HEK293 (cell line): ENCODE measurements around the gene ATAT1.

Source experiments
- HOXA7 ChIP-seq: sonication (generic); formaldehyde crosslinking; IDR thresholded peaks from 2 replicates; pipeline ENCODE4 v1.8.1; 2022; ENCODE audit warnings: missing genetic modification reagents, borderline replicate concordance
- MEIS1 ChIP-seq: sonication (generic); formaldehyde crosslinking; IDR thresholded peaks from 2 replicates; pipeline ENCODE4 v1.8.1; 2022; ENCODE audit warnings: missing genetic modification reagents, mild to moderate bottlenecking, borderline replicate concordance
- RBAK ChIP-seq: fragments of 450-650 bp; formaldehyde crosslinking; IDR thresholded peaks from 2 replicates; pipeline ENCODE4 v1.5.1; 2016; ENCODE audit warnings: missing biosample characterization, missing genetic modification characterization
- SALL2 ChIP-seq: fragments of 450-650 bp; formaldehyde crosslinking; IDR thresholded peaks from 2 replicates; pipeline ENCODE4 v1.5.0; 2017; ENCODE audit warnings: missing biosample characterization, mild to moderate bottlenecking, missing genetic modification characterization, borderline replicate concordance
- ZNF10 ChIP-seq: fragments of 450-650 bp; formaldehyde crosslinking; IDR thresholded peaks from 2 replicates; pipeline ENCODE4 v1.5.1; 2017; ENCODE audit warnings: missing biosample characterization, missing genetic modification characterization
- ZNF155 ChIP-seq: fragments of 450-650 bp; formaldehyde crosslinking; IDR thresholded peaks from 2 replicates; pipeline ENCODE4 v1.5.1; 2016; ENCODE audit warnings: missing biosample characterization, missing genetic modification characterization
- ZNF157 ChIP-seq: fragments of 450-650 bp; formaldehyde crosslinking; IDR thresholded peaks from 2 replicates; pipeline ENCODE4 v1.5.1; 2016; ENCODE audit warnings: missing biosample characterization, missing genetic modification characterization
- ZNF23 ChIP-seq: fragments of 450-650 bp; formaldehyde crosslinking; IDR thresholded peaks from 2 replicates; pipeline ENCODE4 v1.5.1; 2016; ENCODE audit warnings: missing biosample characterization, missing genetic modification characterization, borderline replicate concordance
- ZNF555 ChIP-seq: fragments of 450-650 bp; formaldehyde crosslinking; conservative IDR thresholded peaks from 2 replicates; pipeline ENCODE4 v1.5.1; 2017; ENCODE audit warnings: missing biosample characterization, mild to moderate bottlenecking, missing genetic modification characterization, inconsistent platforms
- ZNF596 ChIP-seq: fragments of 450-650 bp; IDR thresholded peaks from 2 replicates; pipeline ENCODE4 v1.5.0; 2018; ENCODE audit warnings: missing biosample characterization, mild to moderate bottlenecking, missing genetic modification characterization, moderate library complexity
- ZNF623 ChIP-seq: fragments of 450-650 bp; formaldehyde crosslinking; IDR thresholded peaks from 2 replicates; pipeline ENCODE4 v1.5.1; 2016; ENCODE audit warnings: missing biosample characterization, missing genetic modification characterization
- ZNF626 ChIP-seq: fragments of 450-650 bp; sonication (Bioruptor Pico); formaldehyde crosslinking; IDR thresholded peaks from 2 replicates; pipeline ENCODE4 v1.5.1; 2018; ENCODE audit warnings: missing biosample characterization, missing genetic modification characterization, inconsistent platforms
- ZNF658 ChIP-seq: fragments of 450-650 bp; formaldehyde crosslinking; IDR thresholded peaks from 2 replicates; pipeline ENCODE4; 2016; ENCODE audit warnings: missing biosample characterization, missing genetic modification characterization
- ZNF843 ChIP-seq: fragments of 450-650 bp; formaldehyde crosslinking; IDR thresholded peaks from 2 replicates; pipeline ENCODE4 v1.5.1; 2016; ENCODE audit warnings: missing biosample characterization, missing genetic modification characterization
- ZXDB ChIP-seq: fragments of 450-650 bp; formaldehyde crosslinking; IDR thresholded peaks from 2 replicates; pipeline ENCODE4 v1.5.1; 2016; ENCODE audit warnings: missing biosample characterization, missing genetic modification characterization
- TF ChIP-seq, protein P1 (sequence below): fragments of 450-650 bp; formaldehyde crosslinking; optimal IDR thresholded peaks from 2 replicates; pipeline ENCODE3; 2016; ENCODE audit warnings: missing biosample characterization, mild to moderate bottlenecking, missing genetic modification characterization
- TF ChIP-seq, protein P2 (sequence below): fragments of 450-650 bp; formaldehyde crosslinking; IDR thresholded peaks from 2 replicates; pipeline ENCODE4 v1.5.1; 2017; ENCODE audit warnings: missing biosample characterization, missing genetic modification characterization
- TF ChIP-seq, protein P3 (sequence below): fragments of 450-650 bp; formaldehyde crosslinking; IDR thresholded peaks from 2 replicates; pipeline ENCODE4 v1.5.1; 2016; ENCODE audit warnings: missing biosample characterization, missing genetic modification characterization, borderline replicate concordance
- TF ChIP-seq, protein P4 (sequence below): fragments of 450-650 bp; formaldehyde crosslinking; IDR thresholded peaks from 2 replicates; pipeline ENCODE4 v1.5.1; 2017; ENCODE audit warnings: missing biosample characterization, missing genetic modification characterization
- TF ChIP-seq, protein P5 (sequence below): fragments of 450-650 bp; formaldehyde crosslinking; IDR thresholded peaks from 2 replicates; pipeline ENCODE4 v1.5.1; 2016; ENCODE audit warnings: missing biosample characterization, missing genetic modification characterization, low read depth
- TF ChIP-seq, protein P6 (sequence below): fragments of 450-650 bp; formaldehyde crosslinking; conservative IDR thresholded peaks from 2 replicates; pipeline ENCODE4 v1.5.1; 2016; ENCODE audit warnings: low read depth, missing biosample characterization, missing genetic modification characterization
- TF ChIP-seq, protein P7 (sequence below): fragments of 450-650 bp; formaldehyde crosslinking; IDR thresholded peaks from 2 replicates; pipeline ENCODE4 v1.5.1; 2016; ENCODE audit warnings: missing biosample characterization, missing genetic modification characterization

Gene ATAT1

DNA sequence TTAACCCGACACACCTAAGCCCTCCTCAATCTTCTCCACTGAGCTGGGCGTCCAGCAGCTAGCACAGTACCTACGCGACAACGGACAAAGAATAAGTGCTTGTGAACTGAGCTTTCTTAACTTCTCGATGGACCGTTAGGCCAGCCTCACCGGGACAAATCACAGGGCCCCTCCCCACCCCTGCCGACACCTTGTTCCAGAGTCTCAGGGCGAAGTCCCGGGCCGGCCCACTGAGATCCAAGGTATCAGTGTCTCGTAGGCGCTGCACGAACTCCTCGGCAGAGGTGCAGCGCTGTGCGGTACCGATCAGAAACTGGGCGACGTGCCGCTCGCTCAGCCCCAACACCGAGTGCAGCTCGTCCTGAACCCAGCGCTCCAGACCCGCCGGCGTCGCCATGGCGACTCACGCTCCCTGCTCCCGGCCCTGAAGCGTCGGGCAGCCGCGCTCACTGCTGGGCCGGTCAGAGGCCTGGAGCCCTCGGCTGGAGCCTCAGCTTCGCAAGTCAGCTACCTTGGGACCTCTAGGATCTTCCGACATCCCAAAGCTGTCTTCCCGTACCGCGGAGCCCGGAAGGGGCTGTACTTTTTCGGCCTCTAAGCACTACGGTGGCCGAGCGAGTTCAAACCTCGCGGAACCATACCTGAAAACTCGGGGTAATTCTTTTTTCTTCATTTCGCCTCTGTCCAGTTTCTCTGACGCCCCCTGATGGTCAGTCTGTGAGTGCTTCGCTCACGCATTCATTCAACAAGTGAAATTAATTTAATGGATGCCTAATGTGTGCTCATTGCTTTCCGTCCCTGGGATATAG is 46.0 kb downstream of the ATAT1 start, which contains the start of gene DHX16 (continued):
- TF ChIP-seq, protein P1, sequence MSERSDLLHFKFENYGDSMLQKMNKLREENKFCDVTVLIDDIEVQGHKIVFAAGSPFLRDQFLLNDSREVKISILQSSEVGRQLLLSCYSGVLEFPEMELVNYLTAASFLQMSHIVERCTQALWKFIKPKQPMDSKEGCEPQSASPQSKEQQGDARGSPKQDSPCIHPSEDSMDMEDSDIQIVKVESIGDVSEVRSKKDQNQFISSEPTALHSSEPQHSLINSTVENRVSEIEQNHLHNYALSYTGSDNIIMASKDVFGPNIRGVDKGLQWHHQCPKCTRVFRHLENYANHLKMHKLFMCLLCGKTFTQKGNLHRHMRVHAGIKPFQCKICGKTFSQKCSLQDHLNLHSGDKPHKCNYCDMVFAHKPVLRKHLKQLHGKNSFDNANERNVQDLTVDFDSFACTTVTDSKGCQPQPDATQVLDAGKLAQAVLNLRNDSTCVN (tag by site-specific recombination), result peak; percentile 31
- TF ChIP-seq SALL2 (no peak), ZNF157 (tag by site-specific recombination) (no peak), ZNF23 (tag by site-specific recombination) (no peak), ZNF843 (tag by site-specific recombination) (no peak), ZNF555 (tag by site-specific recombination) (no peak), ZNF626 (tag by site-specific recombination) (no peak), RBAK (tag by site-specific recombination) (no peak), HOXA7 (CRISPR knock-in tag) (no peak), ZNF623 (no peak; the same call in 1 of the 2 replicates), ZNF658 (tag by site-specific recombination) (0 out of 2 replicates have a peak, but pooled peaks have one; percentile 48), ZNF10 (tag by site-specific recombination) (peak; percentile 42; the same call in 1 of the 2 replicates), MEIS1 (CRISPR knock-in tag) (no peak), ZNF596 (tag by site-specific recombination) (no peak), ZXDB (tag by site-specific recombination) (peak; percentile 83; the same call in 1 of the 2 replicates), ZNF155 (no peak)
- TF ChIP-seq, protein P2, sequence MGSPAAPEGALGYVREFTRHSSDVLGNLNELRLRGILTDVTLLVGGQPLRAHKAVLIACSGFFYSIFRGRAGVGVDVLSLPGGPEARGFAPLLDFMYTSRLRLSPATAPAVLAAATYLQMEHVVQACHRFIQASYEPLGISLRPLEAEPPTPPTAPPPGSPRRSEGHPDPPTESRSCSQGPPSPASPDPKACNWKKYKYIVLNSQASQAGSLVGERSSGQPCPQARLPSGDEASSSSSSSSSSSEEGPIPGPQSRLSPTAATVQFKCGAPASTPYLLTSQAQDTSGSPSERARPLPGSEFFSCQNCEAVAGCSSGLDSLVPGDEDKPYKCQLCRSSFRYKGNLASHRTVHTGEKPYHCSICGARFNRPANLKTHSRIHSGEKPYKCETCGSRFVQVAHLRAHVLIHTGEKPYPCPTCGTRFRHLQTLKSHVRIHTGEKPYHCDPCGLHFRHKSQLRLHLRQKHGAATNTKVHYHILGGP (tag by site-specific recombination), result no peak
- TF ChIP-seq, protein P3, sequence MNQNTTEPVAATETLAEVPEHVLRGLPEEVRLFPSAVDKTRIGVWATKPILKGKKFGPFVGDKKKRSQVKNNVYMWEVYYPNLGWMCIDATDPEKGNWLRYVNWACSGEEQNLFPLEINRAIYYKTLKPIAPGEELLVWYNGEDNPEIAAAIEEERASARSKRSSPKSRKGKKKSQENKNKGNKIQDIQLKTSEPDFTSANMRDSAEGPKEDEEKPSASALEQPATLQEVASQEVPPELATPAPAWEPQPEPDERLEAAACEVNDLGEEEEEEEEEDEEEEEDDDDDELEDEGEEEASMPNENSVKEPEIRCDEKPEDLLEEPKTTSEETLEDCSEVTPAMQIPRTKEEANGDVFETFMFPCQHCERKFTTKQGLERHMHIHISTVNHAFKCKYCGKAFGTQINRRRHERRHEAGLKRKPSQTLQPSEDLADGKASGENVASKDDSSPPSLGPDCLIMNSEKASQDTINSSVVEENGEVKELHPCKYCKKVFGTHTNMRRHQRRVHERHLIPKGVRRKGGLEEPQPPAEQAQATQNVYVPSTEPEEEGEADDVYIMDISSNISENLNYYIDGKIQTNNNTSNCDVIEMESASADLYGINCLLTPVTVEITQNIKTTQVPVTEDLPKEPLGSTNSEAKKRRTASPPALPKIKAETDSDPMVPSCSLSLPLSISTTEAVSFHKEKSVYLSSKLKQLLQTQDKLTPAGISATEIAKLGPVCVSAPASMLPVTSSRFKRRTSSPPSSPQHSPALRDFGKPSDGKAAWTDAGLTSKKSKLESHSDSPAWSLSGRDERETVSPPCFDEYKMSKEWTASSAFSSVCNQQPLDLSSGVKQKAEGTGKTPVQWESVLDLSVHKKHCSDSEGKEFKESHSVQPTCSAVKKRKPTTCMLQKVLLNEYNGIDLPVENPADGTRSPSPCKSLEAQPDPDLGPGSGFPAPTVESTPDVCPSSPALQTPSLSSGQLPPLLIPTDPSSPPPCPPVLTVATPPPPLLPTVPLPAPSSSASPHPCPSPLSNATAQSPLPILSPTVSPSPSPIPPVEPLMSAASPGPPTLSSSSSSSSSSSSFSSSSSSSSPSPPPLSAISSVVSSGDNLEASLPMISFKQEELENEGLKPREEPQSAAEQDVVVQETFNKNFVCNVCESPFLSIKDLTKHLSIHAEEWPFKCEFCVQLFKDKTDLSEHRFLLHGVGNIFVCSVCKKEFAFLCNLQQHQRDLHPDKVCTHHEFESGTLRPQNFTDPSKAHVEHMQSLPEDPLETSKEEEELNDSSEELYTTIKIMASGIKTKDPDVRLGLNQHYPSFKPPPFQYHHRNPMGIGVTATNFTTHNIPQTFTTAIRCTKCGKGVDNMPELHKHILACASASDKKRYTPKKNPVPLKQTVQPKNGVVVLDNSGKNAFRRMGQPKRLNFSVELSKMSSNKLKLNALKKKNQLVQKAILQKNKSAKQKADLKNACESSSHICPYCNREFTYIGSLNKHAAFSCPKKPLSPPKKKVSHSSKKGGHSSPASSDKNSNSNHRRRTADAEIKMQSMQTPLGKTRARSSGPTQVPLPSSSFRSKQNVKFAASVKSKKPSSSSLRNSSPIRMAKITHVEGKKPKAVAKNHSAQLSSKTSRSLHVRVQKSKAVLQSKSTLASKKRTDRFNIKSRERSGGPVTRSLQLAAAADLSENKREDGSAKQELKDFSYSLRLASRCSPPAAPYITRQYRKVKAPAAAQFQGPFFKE (tag by site-specific recombination), result no peak
- TF ChIP-seq, protein P4, sequence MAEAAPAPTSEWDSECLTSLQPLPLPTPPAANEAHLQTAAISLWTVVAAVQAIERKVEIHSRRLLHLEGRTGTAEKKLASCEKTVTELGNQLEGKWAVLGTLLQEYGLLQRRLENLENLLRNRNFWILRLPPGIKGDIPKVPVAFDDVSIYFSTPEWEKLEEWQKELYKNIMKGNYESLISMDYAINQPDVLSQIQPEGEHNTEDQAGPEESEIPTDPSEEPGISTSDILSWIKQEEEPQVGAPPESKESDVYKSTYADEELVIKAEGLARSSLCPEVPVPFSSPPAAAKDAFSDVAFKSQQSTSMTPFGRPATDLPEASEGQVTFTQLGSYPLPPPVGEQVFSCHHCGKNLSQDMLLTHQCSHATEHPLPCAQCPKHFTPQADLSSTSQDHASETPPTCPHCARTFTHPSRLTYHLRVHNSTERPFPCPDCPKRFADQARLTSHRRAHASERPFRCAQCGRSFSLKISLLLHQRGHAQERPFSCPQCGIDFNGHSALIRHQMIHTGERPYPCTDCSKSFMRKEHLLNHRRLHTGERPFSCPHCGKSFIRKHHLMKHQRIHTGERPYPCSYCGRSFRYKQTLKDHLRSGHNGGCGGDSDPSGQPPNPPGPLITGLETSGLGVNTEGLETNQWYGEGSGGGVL (tag by site-specific recombination), result no peak
- TF ChIP-seq, protein P5, sequence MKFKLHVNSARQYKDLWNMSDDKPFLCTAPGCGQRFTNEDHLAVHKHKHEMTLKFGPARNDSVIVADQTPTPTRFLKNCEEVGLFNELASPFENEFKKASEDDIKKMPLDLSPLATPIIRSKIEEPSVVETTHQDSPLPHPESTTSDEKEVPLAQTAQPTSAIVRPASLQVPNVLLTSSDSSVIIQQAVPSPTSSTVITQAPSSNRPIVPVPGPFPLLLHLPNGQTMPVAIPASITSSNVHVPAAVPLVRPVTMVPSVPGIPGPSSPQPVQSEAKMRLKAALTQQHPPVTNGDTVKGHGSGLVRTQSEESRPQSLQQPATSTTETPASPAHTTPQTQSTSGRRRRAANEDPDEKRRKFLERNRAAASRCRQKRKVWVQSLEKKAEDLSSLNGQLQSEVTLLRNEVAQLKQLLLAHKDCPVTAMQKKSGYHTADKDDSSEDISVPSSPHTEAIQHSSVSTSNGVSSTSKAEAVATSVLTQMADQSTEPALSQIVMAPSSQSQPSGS (tag by site-specific recombination), result no peak
- TF ChIP-seq, protein P6, sequence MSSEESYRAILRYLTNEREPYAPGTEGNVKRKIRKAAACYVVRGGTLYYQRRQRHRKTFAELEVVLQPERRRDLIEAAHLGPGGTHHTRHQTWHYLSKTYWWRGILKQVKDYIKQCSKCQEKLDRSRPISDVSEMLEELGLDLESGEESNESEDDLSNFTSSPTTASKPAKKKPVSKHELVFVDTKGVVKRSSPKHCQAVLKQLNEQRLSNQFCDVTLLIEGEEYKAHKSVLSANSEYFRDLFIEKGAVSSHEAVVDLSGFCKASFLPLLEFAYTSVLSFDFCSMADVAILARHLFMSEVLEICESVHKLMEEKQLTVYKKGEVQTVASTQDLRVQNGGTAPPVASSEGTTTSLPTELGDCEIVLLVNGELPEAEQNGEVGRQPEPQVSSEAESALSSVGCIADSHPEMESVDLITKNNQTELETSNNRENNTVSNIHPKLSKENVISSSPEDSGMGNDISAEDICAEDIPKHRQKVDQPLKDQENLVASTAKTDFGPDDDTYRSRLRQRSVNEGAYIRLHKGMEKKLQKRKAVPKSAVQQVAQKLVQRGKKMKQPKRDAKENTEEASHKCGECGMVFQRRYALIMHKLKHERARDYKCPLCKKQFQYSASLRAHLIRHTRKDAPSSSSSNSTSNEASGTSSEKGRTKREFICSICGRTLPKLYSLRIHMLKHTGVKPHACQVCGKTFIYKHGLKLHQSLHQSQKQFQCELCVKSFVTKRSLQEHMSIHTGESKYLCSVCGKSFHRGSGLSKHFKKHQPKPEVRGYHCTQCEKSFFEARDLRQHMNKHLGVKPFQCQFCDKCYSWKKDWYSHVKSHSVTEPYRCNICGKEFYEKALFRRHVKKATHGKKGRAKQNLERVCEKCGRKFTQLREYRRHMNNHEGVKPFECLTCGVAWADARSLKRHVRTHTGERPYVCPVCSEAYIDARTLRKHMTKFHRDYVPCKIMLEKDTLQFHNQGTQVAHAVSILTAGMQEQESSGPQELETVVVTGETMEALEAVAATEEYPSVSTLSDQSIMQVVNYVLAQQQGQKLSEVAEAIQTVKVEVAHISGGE, result peak; percentile 92
- TF ChIP-seq, protein P7, sequence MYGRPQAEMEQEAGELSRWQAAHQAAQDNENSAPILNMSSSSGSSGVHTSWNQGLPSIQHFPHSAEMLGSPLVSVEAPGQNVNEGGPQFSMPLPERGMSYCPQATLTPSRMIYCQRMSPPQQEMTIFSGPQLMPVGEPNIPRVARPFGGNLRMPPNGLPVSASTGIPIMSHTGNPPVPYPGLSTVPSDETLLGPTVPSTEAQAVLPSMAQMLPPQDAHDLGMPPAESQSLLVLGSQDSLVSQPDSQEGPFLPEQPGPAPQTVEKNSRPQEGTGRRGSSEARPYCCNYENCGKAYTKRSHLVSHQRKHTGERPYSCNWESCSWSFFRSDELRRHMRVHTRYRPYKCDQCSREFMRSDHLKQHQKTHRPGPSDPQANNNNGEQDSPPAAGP (tag by site-specific recombination), result peak; percentile 48; the same call in 1 of the 2 replicates
